ENCODE measurements around the gene HDAC5. TPM values are rescaled to one million over a fixed set of nuclear protein-coding genes. Genes with fewer than 3 reads are reported as not detected.
"Not testable (repeated sequence)": the region's sequence is repeated elsewhere in the genome, so short reads cannot be mapped to it uniquely, and the experiment has no call there.

HDAC5 gene
- total RNA-seq, 2 experiments from 2014 or later = 16.5 to 22.0 TPM

GRCh38 chr17:44109312-44109630, 14.2 kb downstream of the HDAC5 start:
- ATAC-seq (no peak), DNase-seq (no peak)
- intact Hi-C loops (cut with DNase I, micrococcal nuclease) = no loop called here
- H3K4me3 Mint-ChIP-seq = no peak overlapping the region
- no peaks in the 10 kb centered on the region for H3K9me3 Mint-ChIP-seq (ENCODE audit: low read depth)
- H3K27me3 Mint-ChIP-seq = no peaks in the 10 kb centered on the region
- H3K36me3 Mint-ChIP-seq (ENCODE audit: low read depth) = no peaks in the 10 kb centered on the region
- ChIA-PET CTCF (interaction anchor here (0.7 to 1.2 kb wide), 2 partner anchors 9 to 14 kb away, joined by 3 read pairs; partner anchors contain the start of gene HDAC5), POLR2A (no interaction called here)
- H3K27ac Mint-ChIP-seq = no peak overlapping the region
- H3K4me1 Mint-ChIP-seq = peaks cover 13% of the 10 kb centered on the region

DNA sequence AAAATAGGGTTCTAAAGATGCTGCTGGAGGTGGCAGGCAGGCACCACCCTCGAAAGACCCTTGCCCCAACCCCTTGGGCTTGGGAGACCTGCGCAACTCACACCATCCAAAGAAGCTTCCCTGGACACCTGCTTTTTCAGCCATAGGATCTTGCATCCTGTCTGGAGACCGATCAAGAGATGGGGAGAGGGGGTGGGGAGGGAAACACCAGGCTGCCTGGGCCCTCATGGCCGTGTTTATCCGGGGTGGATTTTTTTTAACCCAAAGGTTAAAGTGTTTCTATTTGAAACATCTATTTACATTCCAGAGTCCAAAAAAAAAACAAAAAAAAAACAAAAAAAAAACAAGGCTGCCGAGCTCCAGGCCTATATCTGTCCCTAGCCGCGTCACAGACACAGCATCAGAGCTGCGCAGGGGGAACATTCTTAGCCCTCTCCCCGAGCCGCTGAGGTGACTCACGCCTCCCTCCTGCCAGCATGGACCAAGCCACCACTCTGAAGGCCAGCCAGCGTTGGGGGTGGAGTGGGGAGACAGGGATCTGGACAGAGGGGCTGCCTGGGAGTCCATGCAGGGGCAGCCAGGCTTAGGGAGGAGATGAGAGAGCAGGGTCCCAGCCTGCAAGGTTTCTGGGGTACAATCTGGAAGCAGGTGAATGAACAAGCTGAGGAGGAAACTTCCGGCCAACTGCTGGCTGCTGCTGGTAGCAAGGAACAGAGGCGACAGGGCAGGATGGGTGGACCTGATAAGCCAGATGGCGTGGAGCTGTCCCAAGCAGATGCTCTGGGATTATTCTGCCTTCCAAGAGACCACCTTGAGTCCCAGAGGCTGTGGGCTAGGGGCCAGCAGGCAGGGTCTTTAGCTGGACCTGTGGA, 14.8 kb downstream of the HDAC5 start:
- Mint-ChIP-seq H3K9me3 (ENCODE audit: low read depth) (no peaks in the 10 kb centered on the region), H3K36me3 (ENCODE audit: low read depth) (no peaks in the 10 kb centered on the region), H3K4me3 (no peak overlapping the region), H3K27ac (no peak overlapping the region), H3K4me1 (peaks cover 13% of the 10 kb centered on the region), H3K27me3 (no peaks in the 10 kb centered on the region)
- intact Hi-C loops (cut with DNase I, micrococcal nuclease) = no loop called here
- POLR2A ChIA-PET = no interaction called here
- ATAC-seq (no peak), DNase-seq (no peak)
- CTCF ChIA-PET = interaction anchor here (0.7 to 1.2 kb wide), 2 partner anchors 10 to 15 kb away, joined by 3 read pairs; partner anchors contain the start of gene HDAC5

DNA sequence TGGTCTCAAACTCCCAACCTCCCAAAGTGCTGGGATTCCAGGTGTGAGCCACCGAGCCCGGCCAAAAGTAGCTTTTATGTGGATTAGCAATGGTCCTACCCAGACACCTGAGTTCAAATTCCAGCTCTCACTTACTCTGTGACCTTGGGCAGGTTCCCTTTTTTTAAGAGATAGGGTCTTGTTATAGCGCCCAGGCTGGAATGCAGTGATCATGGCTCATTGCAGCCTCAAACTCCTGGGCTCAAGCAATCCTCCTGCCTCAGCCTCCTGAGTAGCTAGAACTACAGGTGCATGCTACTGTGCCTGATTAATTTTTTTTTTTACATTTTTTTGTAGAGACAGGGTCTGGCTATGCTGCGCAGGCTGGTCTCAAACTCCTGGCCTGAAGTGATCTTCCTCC, 16.6 kb downstream of the HDAC5 start:
- Mint-ChIP-seq H3K27ac (no peak overlapping the region), H3K9me3 (ENCODE audit: low read depth) (no peaks in the 10 kb centered on the region), H3K4me1 (peaks cover 9% of the 10 kb centered on the region), H3K4me3 (no peak overlapping the region), H3K36me3 (ENCODE audit: low read depth) (peaks cover 2% of the 10 kb centered on the region), H3K27me3 (no peaks in the 10 kb centered on the region)
- intact Hi-C loops (cut with DNase I, micrococcal nuclease) = no loop called here
- DNase-seq = no peak
- ATAC-seq = no peak
- POLR2A ChIA-PET = no interaction called here
- CTCF ChIA-PET = interaction anchor here (0.7 to 1.7 kb wide), 3 partner anchors 9 to 24 kb away, joined by 3 to 8 read pairs (median 5); no protein-coding TSS in a partner anchor

- Mint-ChIP-seq H3K36me3 (ENCODE audit: low read depth) (peaks cover 2% of the 10 kb centered on the region), H3K4me1 (peaks cover 1% of the 10 kb centered on the region), H3K4me3 (no peak overlapping the region), H3K9me3 (ENCODE audit: low read depth) (no peaks in the 10 kb centered on the region), H3K27ac (no peak overlapping the region), H3K27me3 (no peaks in the 10 kb centered on the region)
- ATAC-seq = no peak
- ChIA-PET CTCF (interaction anchor here (1.4 to 1.7 kb wide), 2 partner anchors 8 to 62 kb away, joined by 5 read pairs; no protein-coding TSS in a partner anchor), POLR2A (no interaction called here)
- intact Hi-C loops (cut with DNase I, micrococcal nuclease) = no loop called here
- DNase-seq = no peak
These were observed 17.5 kb downstream of the HDAC5 start for GRCh38 chr17:44105941-44106340.

- no peak for ATAC-seq
- Mint-ChIP-seq H3K9me3 (ENCODE audit: low read depth) (no peaks in the 10 kb centered on the region), H3K27ac (no peak overlapping the region), H3K27me3 (no peaks in the 10 kb centered on the region), H3K4me3 (no peak overlapping the region), H3K36me3 (ENCODE audit: low read depth) (peaks cover 2% of the 10 kb centered on the region), H3K4me1 (no peaks in the 10 kb centered on the region)
- intact Hi-C loops (cut with DNase I, micrococcal nuclease) = no loop called here
- ChIA-PET CTCF (interaction anchor here (1.4 to 1.7 kb wide), 2 partner anchors 8 to 63 kb away, joined by 5 read pairs; no protein-coding TSS in a partner anchor), POLR2A (no interaction called here)
- no peak for DNase-seq
These were observed 18.0 kb downstream of the HDAC5 start for GRCh38 chr17:44105483-44105882.

DNA sequence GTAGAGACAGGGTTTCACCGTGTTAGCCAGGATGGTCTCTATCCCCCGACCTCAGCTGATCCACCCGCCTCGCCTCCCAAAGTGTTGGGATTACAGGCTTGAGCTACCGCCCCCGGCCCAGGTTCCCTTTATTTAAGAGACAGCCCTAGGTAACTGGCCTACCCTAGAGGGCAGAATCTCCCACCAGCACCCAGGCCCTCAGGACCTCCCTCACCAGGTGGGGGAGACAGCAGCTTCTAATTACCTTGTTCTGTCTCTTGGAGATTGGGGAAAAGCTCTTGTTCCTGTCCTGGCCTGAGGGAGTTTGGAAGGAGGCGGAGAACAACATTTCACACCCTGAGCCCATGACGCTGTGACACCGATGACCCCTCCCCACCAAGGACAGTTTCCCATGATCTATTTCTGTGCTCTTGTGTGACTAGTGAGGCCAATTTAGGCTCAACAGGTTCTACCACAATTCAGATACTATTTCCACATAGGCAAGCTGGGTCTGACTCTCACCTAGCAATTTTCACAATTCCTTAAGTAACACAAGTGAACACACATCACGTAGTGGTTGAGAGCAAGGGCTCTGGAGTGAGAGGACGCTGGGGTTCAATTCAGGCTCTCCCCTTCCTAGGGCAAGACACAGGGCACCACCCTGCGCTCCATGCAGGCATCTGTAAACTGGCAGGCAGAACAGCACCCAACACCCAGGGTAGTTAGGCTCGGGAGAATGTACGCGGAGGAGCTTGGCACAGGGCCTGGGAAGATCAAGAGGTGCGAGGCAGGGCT, 20.4 kb downstream of the HDAC5 start:
- no peak for DNase-seq
- Mint-ChIP-seq H3K9me3 (ENCODE audit: low read depth) (no peaks in the 10 kb centered on the region), H3K4me1 (peaks cover 3% of the 10 kb centered on the region), H3K4me3 (no peak overlapping the region), H3K36me3 (ENCODE audit: low read depth) (peaks cover 2% of the 10 kb centered on the region), H3K27ac (no peak overlapping the region), H3K27me3 (no peaks in the 10 kb centered on the region)
- ChIA-PET CTCF (interaction anchor here (0.6 to 1.4 kb wide), 3 partner anchors 13 to 1241 kb away, joined by 3 read pairs; no protein-coding TSS in a partner anchor), POLR2A (interaction anchor here (1.0 kb wide), 1 partner anchor 15 kb away, joined by 6 read pairs; no protein-coding TSS in a partner anchor)
- intact Hi-C loops (cut with DNase I, micrococcal nuclease) = no loop called here
- no peak for ATAC-seq

DNA sequence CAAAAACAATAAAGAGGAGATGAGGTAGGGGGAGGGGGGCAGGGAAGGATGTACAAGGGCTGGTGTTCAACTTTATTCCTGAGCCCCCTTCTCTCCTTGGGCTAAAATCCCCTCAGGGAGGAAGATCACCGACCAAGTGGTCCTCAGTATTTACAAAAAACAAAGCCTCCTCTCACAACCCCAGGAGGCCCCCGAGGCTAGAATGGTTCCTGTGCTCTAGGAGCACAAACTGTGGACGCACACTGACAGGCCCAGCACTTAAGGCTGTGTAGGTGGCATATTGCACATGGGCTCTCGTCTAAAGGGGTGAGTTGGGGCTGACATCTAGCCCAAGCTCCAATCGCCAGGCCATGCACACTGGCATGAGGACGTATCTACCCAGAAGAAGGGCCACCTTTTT, 21.6 kb downstream of the HDAC5 start:
- CTCF ChIA-PET = interaction anchor here (0.5 to 1.4 kb wide), 3 partner anchors 21 to 66 kb away, joined by 3 to 4 read pairs (median 3); no protein-coding TSS in a partner anchor
- H3K9me3 Mint-ChIP-seq (ENCODE audit: low read depth); H3K36me3 Mint-ChIP-seq (ENCODE audit: low read depth); H3K27ac Mint-ChIP-seq; H3K27me3 Mint-ChIP-seq; POLR2A ChIA-PET; intact Hi-C loops (cut with DNase I, micrococcal nuclease); ATAC-seq; H3K4me3 Mint-ChIP-seq; DNase-seq; H3K4me1 Mint-ChIP-seq: not testable (repeated sequence)

GRCh38 chr17:44097110-44097958, 26.1 kb downstream of the HDAC5 start:
- no peak for ATAC-seq
- no peak overlapping the region for H3K4me3 Mint-ChIP-seq
- no peaks in the 10 kb centered on the region for H3K36me3 Mint-ChIP-seq (ENCODE audit: low read depth)
- ChIA-PET CTCF (interaction anchor here (1.0 to 1.3 kb wide), 2 partner anchors 9 to 14 kb away, joined by 3 to 5 read pairs; no protein-coding TSS in a partner anchor), POLR2A (no interaction called here)
- H3K9me3 Mint-ChIP-seq (ENCODE audit: low read depth) = no peaks in the 10 kb centered on the region
- H3K4me1 Mint-ChIP-seq = peaks cover 13% of the 10 kb centered on the region
- intact Hi-C loops (cut with DNase I, micrococcal nuclease) = no loop called here
- H3K27ac Mint-ChIP-seq = no peak overlapping the region
- DNase-seq = no peak
- no peaks in the 10 kb centered on the region for H3K27me3 Mint-ChIP-seq

- Mint-ChIP-seq H3K27me3 (no peaks in the 10 kb centered on the region), H3K4me3 (no peak overlapping the region), H3K4me1 (peaks cover 13% of the 10 kb centered on the region), H3K27ac (peak overlapping the region; percentile 38), H3K36me3 (ENCODE audit: low read depth) (no peaks in the 10 kb centered on the region), H3K9me3 (ENCODE audit: low read depth) (no peaks in the 10 kb centered on the region)
- ATAC-seq = peak; percentile 30
- ChIA-PET CTCF (no interaction called here), POLR2A (no interaction called here)
- DNase-seq = no peak
- intact Hi-C loops (cut with DNase I, micrococcal nuclease) = no loop called here
These were observed 27.6 kb downstream of the HDAC5 start for GRCh38 chr17:44095647-44096496.

GRCh38 chr17:44095388-44095646, 28.1 kb downstream of the HDAC5 start:
- ChIA-PET CTCF (no interaction called here), POLR2A (no interaction called here)
- DNase-seq (no peak), ATAC-seq (no peak)
- Mint-ChIP-seq H3K36me3 (ENCODE audit: low read depth) (no peaks in the 10 kb centered on the region), H3K9me3 (ENCODE audit: low read depth) (no peaks in the 10 kb centered on the region), H3K27me3 (no peaks in the 10 kb centered on the region), H3K4me3 (no peak overlapping the region), H3K4me1 (peaks cover 13% of the 10 kb centered on the region), H3K27ac (no peak overlapping the region)
- intact Hi-C loops (cut with DNase I, micrococcal nuclease) = no loop called here

All from activated CD4-positive, alpha-beta T cell treated with anti-CD3 and anti-CD28 coated beads for 36 hours (primary cell).